DMS79 (cell line): Measurements from ENCODE around the gene CLMN.

ENCODE experiments used
- DNase-seq: peaks from one replicate; lab custom pipeline; 2025; lab: John Stamatoyannopoulos, UW

The CLMN gene

GRCh38 chr14:95260537-95261361, 59.0 kb downstream of the CLMN start:
- no peak for DNase-seq

GRCh38 chr14:95258754-95259593, 60.7 kb downstream of the CLMN start:
- no peak for DNase-seq

- DNase-seq: no peak
These were observed 61.6 kb downstream of the CLMN start for GRCh38 chr14:95258156-95258555.

GRCh38 chr14:95257521-95257920, 62.2 kb downstream of the CLMN start:
- no peak for DNase-seq

GRCh38 chr14:95256776-95257060, 63.0 kb downstream of the CLMN start:
- DNase-seq: no peak

GRCh38 chr14:95256002-95256775, 63.5 kb downstream of the CLMN start:
- DNase-seq: peak; percentile 99

GRCh38 chr14:95255487-95255886, 64.2 kb downstream of the CLMN start:
- peak; percentile 95 for DNase-seq

- DNase-seq: no peak
These were observed 64.7 kb downstream of the CLMN start for GRCh38 chr14:95255013-95255412.

GRCh38 chr14:95254288-95254687, 65.4 kb downstream of the CLMN start:
- no peak for DNase-seq

GRCh38 chr14:95253039-95253630, 66.6 kb downstream of the CLMN start:
- DNase-seq: no peak

GRCh38 chr14:95252219-95252618, 67.5 kb downstream of the CLMN start:
- no peak for DNase-seq

- peak; percentile 39 for DNase-seq
These were observed 68.8 kb downstream of the CLMN start for GRCh38 chr14:95250936-95251335.

- DNase-seq: peak; percentile 96
These were observed 69.5 kb downstream of the CLMN start for GRCh38 chr14:95250140-95250769.

- DNase-seq: no peak
These were observed 71.3 kb downstream of the CLMN start for GRCh38 chr14:95248432-95248831.

GRCh38 chr14:95246870-95247269, 72.8 kb downstream of the CLMN start:
- no peak for DNase-seq

GRCh38 chr14:95245334-95245733, 74.4 kb downstream of the CLMN start:
- DNase-seq: no peak

GRCh38 chr14:95244587-95244986, 75.1 kb downstream of the CLMN start:
- no peak for DNase-seq

GRCh38 chr14:95242870-95243269, 76.8 kb downstream of the CLMN start:
- DNase-seq: no peak

- no peak for DNase-seq
These were observed 78.6 kb downstream of the CLMN start for GRCh38 chr14:95240859-95241813.

- DNase-seq: no peak
These were observed 81.0 kb downstream of the CLMN start for GRCh38 chr14:95238487-95239298.
